Mesodermal cell (in vitro differentiated cells): ENCODE results near the gene EXPH5.
"Not testable (repeated sequence)": the region's sequence is repeated elsewhere in the genome, so short reads cannot be mapped to it uniquely, and the experiment has no call there.

ENCODE experiments used
- H3K27ac ChIP-seq: 2 replicates; pipeline ENCODE4 v1.7.0; 2013; ENCODE audit warnings: mild to moderate bottlenecking, low read depth, low read length, moderate library complexity; ENCODE audit not compliant: severe bottlenecking
- H3K36me3 ChIP-seq: 2 replicates; pipeline ENCODE4 v1.7.1; 2013; ENCODE audit warnings: mild to moderate bottlenecking, low read length, moderate library complexity; ENCODE audit not compliant: control insufficient read depth, insufficient read depth
- H3K4me1 ChIP-seq: one replicate; pipeline ENCODE4 v1.7.1; 2013; ENCODE audit warnings: mild to moderate bottlenecking, low read length; ENCODE audit not compliant: insufficient read depth, control insufficient read depth, poor library complexity, severe bottlenecking
- H3K4me3 ChIP-seq: 2 replicates; pipeline ENCODE4 v1.7.0; 2013; ENCODE audit warnings: low read length, control low read depth, mild to moderate bottlenecking; ENCODE audit not compliant: insufficient read depth, poor library complexity, severe bottlenecking; ENCODE audit errors: extremely low read depth
- H3K9me3 ChIP-seq: 2 replicates; pipeline ENCODE4 v1.7.1; 2013; ENCODE audit warnings: mild to moderate bottlenecking, low read length, moderate library complexity; ENCODE audit not compliant: control insufficient read depth
- WGBS, 2 experiments: methylation state at CpG; one replicate each; pipeline ENCODE4 v1.1.5; 2013; ENCODE audit warnings: missing lambda C conversion rate in 2 of 2; ENCODE audit not compliant: insufficient coverage in 2 of 2; 5-methylcytosine and 5-hydroxymethylcytosine counted together

The EXPH5 gene

DNA sequence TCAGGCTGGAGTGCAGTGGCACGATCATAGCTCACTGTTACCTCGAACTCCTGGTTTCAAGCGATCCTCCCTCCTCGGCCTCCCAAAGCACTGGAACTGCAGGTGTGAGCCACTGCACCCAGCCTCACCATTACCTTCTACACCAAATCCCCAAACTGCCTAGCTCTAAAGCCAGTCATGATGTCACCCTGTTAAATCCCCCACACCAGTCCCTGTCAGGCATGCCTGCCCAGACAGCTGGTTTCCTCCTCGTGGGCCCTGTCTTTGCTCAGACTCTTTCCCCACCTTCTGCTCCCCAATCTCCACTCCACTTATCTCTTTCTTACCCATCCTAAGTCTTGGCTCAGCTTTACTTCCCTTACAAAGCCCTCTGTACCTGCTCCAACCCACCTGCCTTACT lies 12.5 kb upstream of the EXPH5 start:
- Histone ChIP-seq H3K9me3 (no peaks in the 10 kb centered on the region), H3K36me3 (no peaks in the 10 kb centered on the region), H3K27ac (no peak overlapping the region), H3K4me1 (peaks cover 16% of the 10 kb centered on the region), H3K4me3 (no peak overlapping the region)
- 83 to 93% methylated on average over 5 of the region's 5 CpGs for WGBS, 2 experiments

GRCh38 chr11:108602818-108603217 lies 9.2 kb upstream of the EXPH5 start:
- H3K4me1 ChIP-seq, H3K27ac ChIP-seq, H3K4me3 ChIP-seq, H3K36me3 ChIP-seq, H3K9me3 ChIP-seq: not testable (repeated sequence)
- no CpG with 5 or more reads among the region's 5 CpGs for WGBS, 2 experiments

- no CpG with 5 or more reads among the region's 1 CpG for WGBS, 2 experiments
These were observed 7.6 kb upstream of the EXPH5 start for GRCh38 chr11:108601150-108601549.

GRCh38 chr11:108599978-108600377 lies 6.4 kb upstream of the EXPH5 start:
- no CpG with 5 or more reads among the region's 2 CpGs for WGBS, 2 experiments
- no peak overlapping the region for H3K4me3 ChIP-seq

More at GRCh38 chr11:108601150-108601549, 7.6 kb upstream of the EXPH5 start:
- no peak overlapping the region for H3K27ac ChIP-seq
- H3K4me3 ChIP-seq = no peak overlapping the region
- H3K4me1 ChIP-seq = peaks cover 7% of the 10 kb centered on the region
- no peaks in the 10 kb centered on the region for H3K36me3 ChIP-seq
- H3K9me3 ChIP-seq = no peaks in the 10 kb centered on the region

DNA sequence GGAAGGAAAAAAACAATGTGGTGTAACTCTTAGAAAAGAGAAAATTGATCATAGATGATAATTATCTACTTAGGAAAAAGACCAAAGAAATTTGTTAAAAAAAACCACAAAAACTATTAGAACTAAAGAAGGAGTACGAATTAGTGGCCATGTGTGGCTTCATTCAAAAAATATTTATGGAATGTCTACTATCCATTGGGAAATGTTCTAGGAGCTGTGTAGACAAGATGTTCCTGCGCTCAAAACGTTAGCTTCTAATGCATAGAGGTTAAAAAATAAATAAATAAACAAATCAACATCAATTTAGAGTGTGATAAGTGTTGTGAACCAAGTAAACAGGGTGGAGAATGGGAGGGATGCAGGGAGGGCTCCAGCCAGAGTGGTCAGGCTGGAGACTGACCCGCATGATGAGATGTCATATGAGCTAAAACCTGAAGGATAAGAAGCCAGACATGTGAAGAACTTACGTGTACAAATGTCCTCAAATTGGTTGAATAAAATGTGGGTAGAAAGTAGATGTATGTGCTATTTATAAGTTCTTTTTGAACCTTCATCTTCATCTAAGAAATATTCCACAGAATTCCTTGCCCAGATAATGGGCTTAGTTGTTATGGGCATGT lies 4.3 kb upstream of the EXPH5 start:
- peaks cover 7% of the 10 kb centered on the region for H3K4me1 ChIP-seq
- 100% methylated on average over 1 to 2 of the region's 5 CpGs for WGBS, 2 experiments
- H3K27ac ChIP-seq = no peak overlapping the region
- H3K9me3 ChIP-seq = no peaks in the 10 kb centered on the region
- H3K4me3 ChIP-seq = no peak overlapping the region
- H3K36me3 ChIP-seq = no peaks in the 10 kb centered on the region

More at GRCh38 chr11:108599978-108600377, 6.4 kb upstream of the EXPH5 start:
- H3K27ac ChIP-seq = no peak overlapping the region
- H3K4me1 ChIP-seq = peaks cover 7% of the 10 kb centered on the region
- H3K9me3 ChIP-seq = no peaks in the 10 kb centered on the region
- no peaks in the 10 kb centered on the region for H3K36me3 ChIP-seq

DNA sequence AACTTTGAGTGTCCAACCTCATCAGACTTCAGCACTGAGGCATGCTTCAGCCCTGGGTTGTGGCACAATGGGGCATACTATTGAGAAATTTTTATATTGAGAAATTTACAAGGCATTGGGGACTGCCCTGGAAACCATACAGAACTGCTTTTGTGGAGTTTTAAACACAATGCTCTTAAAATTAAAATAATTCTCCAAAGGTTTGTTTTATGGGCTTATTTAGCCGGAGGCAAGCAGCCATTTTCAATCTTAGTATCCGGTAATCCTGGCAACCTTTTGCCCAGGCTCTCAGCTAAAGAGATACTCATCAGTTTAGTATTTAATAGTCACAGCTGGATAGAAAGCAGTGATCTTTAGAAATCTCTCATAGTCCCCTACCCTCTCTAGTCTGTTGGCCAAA lies 3.1 kb upstream of the EXPH5 start:
- Histone ChIP-seq H3K4me1 (peaks cover 7% of the 10 kb centered on the region), H3K9me3 (no peaks in the 10 kb centered on the region), H3K36me3 (no peaks in the 10 kb centered on the region), H3K4me3 (no peak overlapping the region), H3K27ac (no peak overlapping the region)
- WGBS, 2 experiments = 50% methylated on average over 2 of the region's 2 CpGs; no CpG with 5 or more reads in 1 of the 2 experiments

DNA sequence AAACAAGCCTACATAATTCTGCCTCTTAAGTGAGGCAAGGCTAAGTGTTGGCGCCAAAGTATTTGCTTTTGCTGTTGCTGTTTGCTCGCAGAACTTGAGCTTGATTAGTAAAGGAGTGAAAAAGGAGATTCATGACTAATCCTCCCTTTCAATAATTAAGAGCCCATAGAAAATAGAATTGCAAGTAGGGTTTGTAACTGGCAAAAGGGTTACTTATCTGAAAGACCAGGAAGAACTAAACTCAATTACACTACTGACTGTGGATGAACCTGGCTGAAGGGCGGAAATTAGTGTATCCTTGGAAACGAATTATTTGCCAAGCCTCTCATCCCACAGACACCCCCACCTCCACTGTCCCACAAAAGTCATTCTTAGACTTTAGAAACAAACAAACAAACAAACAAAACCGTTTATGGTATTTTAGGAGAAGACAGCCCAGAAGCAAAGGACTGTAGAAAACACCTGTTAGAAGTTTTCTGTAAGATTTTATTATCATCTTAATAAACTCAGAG lies 411 bp upstream of the EXPH5 start:
- H3K27ac ChIP-seq = no peak overlapping the region
- WGBS, 2 experiments = 20 to 80% methylated on average over 1 of the region's 5 CpGs
- H3K9me3 ChIP-seq = no peaks in the 10 kb centered on the region
- H3K36me3 ChIP-seq = no peaks in the 10 kb centered on the region
- peaks cover 7% of the 10 kb centered on the region for H3K4me1 ChIP-seq
- peak overlapping the region; percentile 45 for H3K4me3 ChIP-seq

DNA sequence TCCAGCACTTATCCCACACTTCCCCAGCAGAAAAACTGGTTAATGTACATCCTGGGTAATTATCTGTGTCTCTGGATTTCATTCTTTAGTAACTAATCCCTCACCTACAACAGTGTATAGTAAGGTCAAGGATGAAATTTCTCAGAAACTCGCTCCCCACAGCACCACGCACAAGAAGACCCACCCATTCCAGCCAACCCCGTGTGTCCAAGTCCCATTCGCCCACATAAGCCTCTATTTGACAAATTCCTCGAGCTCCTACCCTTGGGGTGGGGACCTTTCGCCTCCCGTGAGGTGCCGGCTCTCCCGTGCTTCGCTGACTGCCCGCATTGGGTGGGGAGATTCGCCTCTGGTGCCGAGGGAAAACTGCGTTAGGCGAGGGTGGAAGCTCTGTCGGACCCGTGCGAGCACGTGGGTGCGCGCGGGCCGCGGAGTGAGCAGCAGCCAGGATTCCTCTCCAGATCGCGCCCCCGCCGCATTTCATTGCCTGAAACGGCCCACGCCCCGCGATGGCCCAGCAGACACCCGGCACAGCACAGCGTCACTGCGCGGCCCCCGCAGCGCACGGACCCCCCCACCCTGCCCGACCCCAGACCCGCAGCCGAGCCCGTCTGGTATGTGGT lies 866 bp downstream of the EXPH5 start:
- H3K36me3 ChIP-seq = no peaks in the 10 kb centered on the region
- 4 to 5% methylated on average over 4 to 25 of the region's 43 CpGs for WGBS, 2 experiments
- H3K4me3 ChIP-seq = peak overlapping the region; percentile 45
- no peak overlapping the region for H3K27ac ChIP-seq
- no peaks in the 10 kb centered on the region for H3K9me3 ChIP-seq
- peaks cover under 1% of the 10 kb centered on the region for H3K4me1 ChIP-seq

GRCh38 chr11:108591893-108592292 lies 1.7 kb downstream of the EXPH5 start:
- H3K4me3 ChIP-seq = no peak overlapping the region

GRCh38 chr11:108589136-108589535 lies 4.4 kb downstream of the EXPH5 start:
- Histone ChIP-seq H3K9me3 (no peaks in the 10 kb centered on the region), H3K27ac (no peak overlapping the region), H3K36me3 (no peaks in the 10 kb centered on the region), H3K4me1 (no peaks in the 10 kb centered on the region), H3K4me3 (no peak overlapping the region)
- WGBS, 2 experiments = no CpG with 5 or more reads among the region's 1 CpG

More at GRCh38 chr11:108591893-108592292, 1.7 kb downstream of the EXPH5 start:
- Histone ChIP-seq H3K9me3 (no peaks in the 10 kb centered on the region), H3K36me3 (no peaks in the 10 kb centered on the region), H3K27ac (no peak overlapping the region), H3K4me1 (no peaks in the 10 kb centered on the region)
- 83 to 84% methylated on average over 1 to 4 of the region's 4 CpGs for WGBS, 2 experiments

DNA sequence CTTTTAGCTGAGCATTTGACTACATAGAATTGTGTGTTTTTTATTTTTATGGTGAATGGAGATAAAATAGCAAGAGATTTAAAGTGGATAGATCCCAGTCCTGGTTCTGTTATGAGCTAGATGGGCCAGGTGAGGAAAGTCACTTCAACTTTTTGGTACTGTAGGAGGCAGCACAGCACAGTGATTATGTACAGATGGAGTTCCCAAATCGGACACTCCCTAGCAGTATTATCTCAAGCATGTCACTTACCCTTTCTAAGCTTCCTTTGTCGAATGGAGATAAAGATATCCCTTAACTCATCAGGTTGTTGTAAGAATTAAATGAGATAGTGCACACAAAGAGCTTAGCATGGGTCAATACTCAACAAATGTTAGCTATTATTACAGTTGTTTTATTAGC lies 5.3 kb downstream of the EXPH5 start:
- WGBS, 2 experiments = no CpG with 5 or more reads among the region's 2 CpGs
- no peaks in the 10 kb centered on the region for H3K36me3 ChIP-seq
- H3K9me3 ChIP-seq = no peaks in the 10 kb centered on the region
- no peak overlapping the region for H3K4me3 ChIP-seq
- no peak overlapping the region for H3K27ac ChIP-seq
- no peaks in the 10 kb centered on the region for H3K4me1 ChIP-seq
